IgD-negative memory B cell (primary cell): ENCODE data around the gene KBTBD13. TPM values are rescaled to one million over a fixed set of nuclear protein-coding genes. Genes with fewer than 3 reads are reported as not detected.

Source experiments
- polyA plus RNA-seq: library from polyadenylated mRNA; unstranded; fragments of 300-500 nt; fragmentation: Illumina TruSeq; gene quantifications from one replicate; pipeline ENCODE4 v1.2.3, GENCODE V29; 2021

Gene KBTBD13
- polyA plus RNA-seq, 1 donor from 2014 or later: not detected

Other genes with a start within 250 kb of the KBTBD13 start
- 45.1 TPM for gene PLEKHO2, start 234.8 kb upstream of the KBTBD13 start, polyA plus RNA-seq
- gene ANKDD1A, start 164.8 kb upstream of the KBTBD13 start, polyA plus RNA-seq: 3.4 TPM
- 137 TPM for gene SPG21, start 86.8 kb upstream of the KBTBD13 start, polyA plus RNA-seq
- gene MTFMT, start 47.1 kb upstream of the KBTBD13 start, polyA plus RNA-seq: 15.8 TPM
- gene SLC51B, start 31.4 kb upstream of the KBTBD13 start, polyA plus RNA-seq: not detected
- not detected for gene RASL12, start 8.8 kb upstream of the KBTBD13 start, polyA plus RNA-seq
- gene UBAP1L, start 38.5 kb downstream of the KBTBD13 start, polyA plus RNA-seq: 0.26 TPM
- gene PDCD7, start 57.1 kb downstream of the KBTBD13 start, polyA plus RNA-seq: 13.4 TPM
- 31.4 TPM for gene CLPX, start 108.6 kb downstream of the KBTBD13 start, polyA plus RNA-seq
- not detected for gene CILP, start 134.7 kb downstream of the KBTBD13 start, polyA plus RNA-seq
- 23.5 TPM for gene PARP16, start 210.1 kb downstream of the KBTBD13 start, polyA plus RNA-seq
- not detected for gene RNU5A-1, start 219.3 kb downstream of the KBTBD13 start, polyA plus RNA-seq
- not detected for gene RNU5B-1, start 227.9 kb downstream of the KBTBD13 start, polyA plus RNA-seq